DLD1 (cell line): ENCODE measurements around the gene GCK.
"Not testable (repeated sequence)": the region's sequence is repeated elsewhere in the genome, so short reads cannot be mapped to it uniquely, and the experiment has no call there.

Experiments used
- in situ Hi-C: cut with HindIII; loops from 2 replicates; pipeline ENCODE4 v1.10.0; 2017; ENCODE audit warnings: low sequenced_read_pairs

The GCK gene

GRCh38 chr7:44145969-44146911 is 43.0 kb downstream of the GCK start:
- in situ Hi-C loops = no loop called here

- in situ Hi-C loops = no loop called here
These were observed 43.7 kb downstream of the GCK start for GRCh38 chr7:44145479-44145968.

GRCh38 chr7:44144968-44145478 is 44.2 kb downstream of the GCK start:
- in situ Hi-C loops = no loop called here

- in situ Hi-C loops = no loop called here
These were observed 44.7 kb downstream of the GCK start for GRCh38 chr7:44144426-44144967.

- in situ Hi-C loops = no loop called here
These were observed 45.5 kb downstream of the GCK start for GRCh38 chr7:44143646-44144250.

GRCh38 chr7:44142028-44142427 is 47.2 kb downstream of the GCK start:
- in situ Hi-C loops = no loop called here

- in situ Hi-C loops = no loop called here
These were observed 47.9 kb downstream of the GCK start, which contains the start of gene MYL7 for GRCh38 chr7:44141221-44141850. MYL7 (minus strand) TSS chr7:44141332; CDS start chr7:44141305, 27 bp downstream.

- in situ Hi-C loops = no loop called here
These were observed 48.9 kb downstream of the GCK start for GRCh38 chr7:44140341-44140740.

GRCh38 chr7:44139311-44140010 is 49.8 kb downstream of the GCK start:
- in situ Hi-C loops = no loop called here

GRCh38 chr7:44138698-44139097 is 50.5 kb downstream of the GCK start:
- in situ Hi-C loops = no loop called here

GRCh38 chr7:44136731-44137130 is 52.5 kb downstream of the GCK start:
- in situ Hi-C loops = no loop called here

GRCh38 chr7:44134943-44135628 is 54.2 kb downstream of the GCK start:
- in situ Hi-C loops = no loop called here

GRCh38 chr7:44133295-44133694 is 55.9 kb downstream of the GCK start:
- in situ Hi-C loops = no loop called here

GRCh38 chr7:44132039-44132438 is 57.2 kb downstream of the GCK start:
- in situ Hi-C loops = no loop called here

- in situ Hi-C loops = no loop called here
These were observed 57.8 kb downstream of the GCK start for GRCh38 chr7:44131173-44132029.

- in situ Hi-C loops = no loop called here
These were observed 60.3 kb downstream of the GCK start for GRCh38 chr7:44128721-44129582.

GRCh38 chr7:44127161-44127560 is 62.1 kb downstream of the GCK start:
- in situ Hi-C loops = no loop called here

GRCh38 chr7:44126574-44126973 is 62.7 kb downstream of the GCK start:
- in situ Hi-C loops = not testable (repeated sequence)
